Activated B cell treated with CpG ODN at 0.5 μM for 24 hours (primary cell): Measurements from ENCODE around the gene TMEM167A. TPM values are rescaled to one million over a fixed set of nuclear protein-coding genes. Genes with fewer than 3 reads are reported as not detected.
A peak's percentile ranks its signal among the peaks of the same experiment; 100 is the strongest.

Experiments
- ATAC-seq: fragments of 200-7000 bp; cut with Tn5 transposase; one replicate; pipeline ENCODE4 v1.10.0; 2021; ENCODE audit warnings: low read depth, mild to moderate bottlenecking, moderate library complexity
- CTCF ChIA-PET: fragments of 350-600 bp; sonication (Branson Sonifier 250); formaldehyde crosslinking; loops from one replicate; lab custom pipeline; 2021; ENCODE audit warnings: antibody characterized with exemption; lab: Charles Lee
- POLR2A ChIA-PET: fragments of 350-600 bp; sonication (Branson Sonifier 250); formaldehyde crosslinking; loops from one replicate; lab custom pipeline; 2021; ENCODE audit warnings: antibody characterized with exemption; lab: Charles Lee
- DNase-seq: peaks from one replicate; pipeline ENCODE4 v3.0.0; 2022
- H3K27ac Mint-ChIP-seq: one replicate; pipeline ENCODE4 v1.8.0; 2020; ENCODE audit warnings: mixed read lengths
- H3K27me3 Mint-ChIP-seq: one replicate; pipeline ENCODE4 v1.8.0; 2021; ENCODE audit warnings: mixed read lengths
- H3K36me3 Mint-ChIP-seq: one replicate; pipeline ENCODE4 v1.8.0; 2021; ENCODE audit warnings: low read depth, mixed read lengths
- H3K4me1 Mint-ChIP-seq: one replicate; pipeline ENCODE4 v1.8.0; 2021; ENCODE audit warnings: mixed read lengths
- H3K4me3 Mint-ChIP-seq: one replicate; pipeline ENCODE4 v1.8.0; 2020; ENCODE audit warnings: mild to moderate bottlenecking, mixed read lengths
- H3K9me3 Mint-ChIP-seq: one replicate; pipeline ENCODE4 v1.8.0; 2020; ENCODE audit warnings: mixed read lengths
- CTCF ChIP-seq: fragments of 200-600 bp; IDR thresholded peaks from one replicate; pipeline ENCODE4 v1.8.0; 2022; ENCODE audit warnings: antibody characterized with exemption, mild to moderate bottlenecking
- intact Hi-C: fragments of 100-400 bp; cut with micrococcal nuclease; formaldehyde crosslinking; loops from one replicate; pipeline ENCODE4 v1.15.1; 2024
- total RNA-seq: library from RNA; stranded (reverse); gene quantifications from 2 replicates; pipeline ENCODE4 v1.2.3, GENCODE V29; 2022

The TMEM167A gene
- total RNA-seq, 1 donor from 2014 or later: 50.3 TPM

- no peak overlapping the region for H3K4me3 Mint-ChIP-seq
- H3K9me3 Mint-ChIP-seq: peaks cover 3% of the 10 kb centered on the region
- intact Hi-C loops: no loop called here
- no peaks in the 10 kb centered on the region for H3K27me3 Mint-ChIP-seq
- DNase-seq (no peak), ATAC-seq (no peak)
- no peak for TF ChIP-seq CTCF
- no peak overlapping the region for H3K27ac Mint-ChIP-seq
- no peaks in the 10 kb centered on the region for H3K36me3 Mint-ChIP-seq
- peaks cover 18% of the 10 kb centered on the region for H3K4me1 Mint-ChIP-seq
- CTCF ChIA-PET: no interaction called here
- POLR2A ChIA-PET: no interaction called here
Observed at GRCh38 chr5:83015676-83016075, 61.5 kb downstream of the TMEM167A start.

- ChIA-PET CTCF (interaction anchor here (0.5 kb wide), 1 partner anchor 54 kb away, joined by 3 read pairs; no protein-coding TSS in a partner anchor), POLR2A (interaction anchor here (0.9 to 2.5 kb wide), 4 partner anchors 9 to 65 kb away, joined by 5 to 18 read pairs (median 10); partner anchors contain the start of genes TMEM167A and XRCC4)
- no peak for TF ChIP-seq CTCF
- intact Hi-C loops: loop anchor here (1.0 to 5.0 kb wide), 3 partner anchors 15 to 735 kb away; partner anchors contain the start of genes RPS23, TMEM167A and XRCC4
- H3K4me1 Mint-ChIP-seq: peaks cover 18% of the 10 kb centered on the region
- DNase-seq (no peak), ATAC-seq (peak; percentile 97)
- H3K27ac Mint-ChIP-seq: peak overlapping the region; percentile 68
- H3K27me3 Mint-ChIP-seq: no peaks in the 10 kb centered on the region
- no peaks in the 10 kb centered on the region for H3K36me3 Mint-ChIP-seq
- H3K9me3 Mint-ChIP-seq: no peaks in the 10 kb centered on the region
- peak overlapping the region; percentile 56 for H3K4me3 Mint-ChIP-seq
Observed at GRCh38 chr5:83011985-83012384, 65.2 kb downstream of the TMEM167A start.

- ATAC-seq (no peak), DNase-seq (no peak)
- Mint-ChIP-seq H3K9me3 (no peaks in the 10 kb centered on the region), H3K4me1 (peaks cover 18% of the 10 kb centered on the region), H3K27me3 (no peaks in the 10 kb centered on the region), H3K4me3 (no peak overlapping the region), H3K36me3 (no peaks in the 10 kb centered on the region), H3K27ac (no peak overlapping the region)
- ChIA-PET CTCF (no interaction called here), POLR2A (no interaction called here)
- TF ChIP-seq CTCF: no peak
- intact Hi-C loops: no loop called here
Observed at GRCh38 chr5:83009408-83009807, 67.8 kb downstream of the TMEM167A start.

- no peaks in the 10 kb centered on the region for H3K9me3 Mint-ChIP-seq
- intact Hi-C loops: no loop called here
- TF ChIP-seq CTCF: no peak
- ATAC-seq (no peak), DNase-seq (no peak)
- H3K27ac Mint-ChIP-seq: no peak overlapping the region
- H3K27me3 Mint-ChIP-seq: peaks cover 4% of the 10 kb centered on the region
- no peaks in the 10 kb centered on the region for H3K36me3 Mint-ChIP-seq
- peaks cover 13% of the 10 kb centered on the region for H3K4me1 Mint-ChIP-seq
- H3K4me3 Mint-ChIP-seq: no peak overlapping the region
- ChIA-PET CTCF (no interaction called here), POLR2A (no interaction called here)
Observed at GRCh38 chr5:83007755-83008154, 69.4 kb downstream of the TMEM167A start.

- ATAC-seq: no peak
Observed at GRCh38 chr5:83006683-83007283, 70.4 kb downstream of the TMEM167A start.

More at GRCh38 chr5:83006683-83007283, 70.4 kb downstream of the TMEM167A start:
- Mint-ChIP-seq H3K4me3 (no peak overlapping the region), H3K9me3 (no peaks in the 10 kb centered on the region), H3K27me3 (peaks cover 4% of the 10 kb centered on the region), H3K27ac (no peak overlapping the region), H3K4me1 (peaks cover 7% of the 10 kb centered on the region), H3K36me3 (no peaks in the 10 kb centered on the region)
- intact Hi-C loops: no loop called here
- TF ChIP-seq CTCF: no peak
- no peak for DNase-seq
- POLR2A ChIA-PET: no interaction called here
- CTCF ChIA-PET: no interaction called here
